GM23338 (cell line): Measurements from ENCODE around the gene OR4M1.
"Not testable (repeated sequence)": the region's sequence is repeated elsewhere in the genome, so short reads cannot be mapped to it uniquely, and the experiment has no call there.

Experiments
- CTCF ChIP-seq, 2 experiments: fragments of 200-600 bp in 1 of 2; sonication (generic) in 1 of 2; conservative IDR thresholded peaks; 2 replicates each; pipeline versions ENCODE4 v1.5.1 to v1.6.1; 2016 to 2017; ENCODE audit warnings: antibody characterized with exemption in 2 of 2, low read depth in 2 of 2, mild to moderate bottlenecking in 2 of 2, moderate library complexity in 1 of 2
- ETS1 ChIP-seq: IDR thresholded peaks from 2 replicates; pipeline ENCODE4 v1.6.1; 2016; ENCODE audit warnings: antibody characterized with exemption
- EZH2 ChIP-seq: fragments of 200-600 bp; sonication (generic); IDR thresholded peaks from one replicate; pipeline ENCODE4 v1.8.0; 2017; ENCODE audit warnings: antibody characterized with exemption, mild to moderate bottlenecking, low read depth; ENCODE audit not compliant: unreplicated experiment
- EZH2phosphoT487 ChIP-seq: fragments of 200-600 bp; sonication (generic); IDR thresholded peaks from one replicate; pipeline ENCODE4 v1.8.1; 2018; ENCODE audit warnings: antibody characterized with exemption; ENCODE audit not compliant: unreplicated experiment
- POLR2AphosphoS5 ChIP-seq: IDR thresholded peaks from 2 replicates; pipeline ENCODE4 v1.6.1; 2016; ENCODE audit warnings: antibody characterized with exemption, low read depth
- REST ChIP-seq: IDR thresholded peaks from one replicate; pipeline ENCODE4 v1.6.1; 2018; ENCODE audit warnings: antibody characterized with exemption; ENCODE audit not compliant: unreplicated experiment
- STAT1 ChIP-seq: IDR thresholded peaks from one replicate; pipeline ENCODE4 v1.6.1; 2016; ENCODE audit warnings: antibody characterized with exemption; ENCODE audit not compliant: unreplicated experiment

- TF ChIP-seq CTCF (conservative IDR thresholded peaks at IDR 0.05; ENCODE audit: low read depth in 2 of 2); EZH2phosphoT487; EZH2; REST; POLR2AphosphoS5; STAT1; ETS1: not testable (repeated sequence)
Measured at GRCh38 chr14:19773204-19773603, at the start of gene OR4M1.
